ENCODE results near the gene TRIM2.

The TRIM2 gene

GRCh38 chr4:153241295-153241694 is 37.1 kb downstream of the TRIM2 start:
- no peak for TF ChIP-seq CTCF (IDR thresholded peaks at IDR 0.05; ENCODE audit: insufficient read depth, low read depth, low read length, missing control alignments)
- DNase-seq (ENCODE audit: low read depth), result no peak
- no peak overlapping the region for H3K4me3 ChIP-seq (ENCODE audit: low read length)

GRCh38 chr4:153241970-153242838 is 38.0 kb downstream of the TRIM2 start:
- TF ChIP-seq CTCF (IDR thresholded peaks at IDR 0.05; ENCODE audit: insufficient read depth, low read depth, low read length, missing control alignments), result no peak
- H3K4me3 ChIP-seq (ENCODE audit: low read length), result no peak overlapping the region
- DNase-seq (ENCODE audit: low read depth), result no peak

- no peak for DNase-seq (ENCODE audit: low read depth)
- no peak overlapping the region for H3K4me3 ChIP-seq (ENCODE audit: low read length)
- TF ChIP-seq CTCF (IDR thresholded peaks at IDR 0.05; ENCODE audit: insufficient read depth, low read depth, low read length, missing control alignments), result no peak
Observed at GRCh38 chr4:153242839-153243324, 38.6 kb downstream of the TRIM2 start.

- TF ChIP-seq CTCF (IDR thresholded peaks at IDR 0.05; ENCODE audit: insufficient read depth, low read depth, low read length, missing control alignments), result no peak
- DNase-seq (ENCODE audit: low read depth), result no peak
Observed at GRCh38 chr4:153243468-153243867, 39.2 kb downstream of the TRIM2 start.

GRCh38 chr4:153244969-153245368 is 40.7 kb downstream of the TRIM2 start:
- no peak overlapping the region for H3K4me3 ChIP-seq (ENCODE audit: low read length)
- TF ChIP-seq CTCF (IDR thresholded peaks at IDR 0.05; ENCODE audit: insufficient read depth, low read depth, low read length, missing control alignments), result no peak
- no peak for DNase-seq (ENCODE audit: low read depth)

More at GRCh38 chr4:153243468-153243867, 39.2 kb downstream of the TRIM2 start:
- H3K4me3 ChIP-seq (ENCODE audit: low read length), result no peak overlapping the region

GRCh38 chr4:153245775-153246174 is 41.5 kb downstream of the TRIM2 start:
- TF ChIP-seq CTCF (IDR thresholded peaks at IDR 0.05; ENCODE audit: insufficient read depth, low read depth, low read length, missing control alignments), result no peak
- no peak overlapping the region for H3K4me3 ChIP-seq (ENCODE audit: low read length)
- DNase-seq (ENCODE audit: low read depth), result no peak
